Testis (tissue), 3 donors: ENCODE data around the gene SLIT3. TPM values are rescaled to one million over a fixed set of nuclear protein-coding genes. Genes with fewer than 3 reads are reported as not detected.

Experiments
- DNase-seq: peaks from one replicate; pipeline ENCODE4 v3.0.0-alpha.2; 2019
- H3K27ac ChIP-seq, 2 donors: fragments of 200-600 bp; sonication (generic); one replicate each; pipeline ENCODE4 v1.5.1; 2019
- H3K27me3 ChIP-seq: fragments of 200-600 bp; sonication (generic); one replicate; pipeline ENCODE4 v1.5.1; 2019
- H3K36me3 ChIP-seq: fragments of 200-600 bp; sonication (generic); one replicate; pipeline ENCODE4 v1.5.1; 2017; ENCODE audit warnings: low read depth; ENCODE audit errors: missing control alignments
- H3K4me1 ChIP-seq: fragments of 200-600 bp; sonication (generic); one replicate; pipeline ENCODE4 v1.5.1; 2019
- H3K4me3 ChIP-seq, 2 donors: fragments of 200-600 bp; sonication (generic); one replicate each; pipeline ENCODE4 v1.5.1; 2017 to 2019
- H3K9me3 ChIP-seq: fragments of 200-600 bp; sonication (generic); one replicate; pipeline ENCODE4 v1.5.1; 2017
- POLR2A ChIP-seq: fragments of 450-650 bp; IDR thresholded peaks from one replicate; pipeline ENCODE4 v1.6.1; 2017; ENCODE audit warnings: antibody characterized with exemption, mild to moderate bottlenecking, moderate library complexity
- WGBS, 2 donors: methylation state at CpG; one replicate each; pipeline ENCODE4 v1.1.5; 2018; 5-methylcytosine and 5-hydroxymethylcytosine counted together
- intact Hi-C: fragments of 100-400 bp; cut with DNase I; formaldehyde crosslinking; loops from one replicate; pipeline ENCODE4 v1.15.1; 2023; ENCODE audit warnings: low total_unique reads
- polyA plus RNA-seq: library from polyadenylated mRNA; stranded (reverse); fragments of 350-450 nt; fragmentation: Illumina TruSeq; extraction: RNeasy Lipid Tissue Mini Kit (QIAGEN cat#74804); gene quantifications from one replicate; pipeline ENCODE4 v1.2.3, GENCODE V29; 2014; ENCODE audit warnings: low read depth, low replicate concordance; ENCODE audit not compliant: insufficient read depth
- total RNA-seq, 2 donors: library from RNA; depleted of rRNA; stranded (reverse); fragments of >200 nt; gene quantifications; one replicate each; pipeline ENCODE4 v1.2.3, GENCODE V29; 2016
- TF ChIP-seq, protein P1 (sequence below), 3 experiments: fragments of 450-650 bp in 2 of 3; fragments of 200-600 bp in 1 of 3; sonication (generic) in 1 of 3; IDR thresholded peaks; one replicate each; pipeline ENCODE4 v1.5.1; 2016 to 2019; ENCODE audit warnings: antibody characterized with exemption in 3 of 3, mild to moderate bottlenecking in 2 of 3, moderate library complexity in 1 of 3

Gene SLIT3
- total and polyA plus RNA-seq, 3 donors from 2014 or later: 4.8 to 23.2 (median 7.8) TPM

- H3K4me1 ChIP-seq: peaks cover 7% of the 10 kb centered on the region
- H3K27me3 ChIP-seq: no peaks in the 10 kb centered on the region
- no peaks in the 10 kb centered on the region for H3K9me3 ChIP-seq
- TF ChIP-seq, protein P1, sequence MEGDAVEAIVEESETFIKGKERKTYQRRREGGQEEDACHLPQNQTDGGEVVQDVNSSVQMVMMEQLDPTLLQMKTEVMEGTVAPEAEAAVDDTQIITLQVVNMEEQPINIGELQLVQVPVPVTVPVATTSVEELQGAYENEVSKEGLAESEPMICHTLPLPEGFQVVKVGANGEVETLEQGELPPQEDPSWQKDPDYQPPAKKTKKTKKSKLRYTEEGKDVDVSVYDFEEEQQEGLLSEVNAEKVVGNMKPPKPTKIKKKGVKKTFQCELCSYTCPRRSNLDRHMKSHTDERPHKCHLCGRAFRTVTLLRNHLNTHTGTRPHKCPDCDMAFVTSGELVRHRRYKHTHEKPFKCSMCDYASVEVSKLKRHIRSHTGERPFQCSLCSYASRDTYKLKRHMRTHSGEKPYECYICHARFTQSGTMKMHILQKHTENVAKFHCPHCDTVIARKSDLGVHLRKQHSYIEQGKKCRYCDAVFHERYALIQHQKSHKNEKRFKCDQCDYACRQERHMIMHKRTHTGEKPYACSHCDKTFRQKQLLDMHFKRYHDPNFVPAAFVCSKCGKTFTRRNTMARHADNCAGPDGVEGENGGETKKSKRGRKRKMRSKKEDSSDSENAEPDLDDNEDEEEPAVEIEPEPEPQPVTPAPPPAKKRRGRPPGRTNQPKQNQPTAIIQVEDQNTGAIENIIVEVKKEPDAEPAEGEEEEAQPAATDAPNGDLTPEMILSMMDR (IDR thresholded peaks at IDR 0.05): no peak
- TF ChIP-seq POLR2A: no peak
- no peaks in the 10 kb centered on the region for H3K36me3 ChIP-seq
- intact Hi-C loops: loop anchor here (10.0 kb wide), 1 partner anchor 891 kb away; no protein-coding TSS in a partner anchor
- WGBS, 2 donors: 90 to 95% methylated on average over 6 of the region's 6 CpGs
- no peak overlapping the region for H3K27ac ChIP-seq
- H3K4me3 ChIP-seq: no peak overlapping the region
- DNase-seq: no peak
Measured at GRCh38 chr5:168683927-168684295, 617.0 kb downstream of the SLIT3 start.

DNA sequence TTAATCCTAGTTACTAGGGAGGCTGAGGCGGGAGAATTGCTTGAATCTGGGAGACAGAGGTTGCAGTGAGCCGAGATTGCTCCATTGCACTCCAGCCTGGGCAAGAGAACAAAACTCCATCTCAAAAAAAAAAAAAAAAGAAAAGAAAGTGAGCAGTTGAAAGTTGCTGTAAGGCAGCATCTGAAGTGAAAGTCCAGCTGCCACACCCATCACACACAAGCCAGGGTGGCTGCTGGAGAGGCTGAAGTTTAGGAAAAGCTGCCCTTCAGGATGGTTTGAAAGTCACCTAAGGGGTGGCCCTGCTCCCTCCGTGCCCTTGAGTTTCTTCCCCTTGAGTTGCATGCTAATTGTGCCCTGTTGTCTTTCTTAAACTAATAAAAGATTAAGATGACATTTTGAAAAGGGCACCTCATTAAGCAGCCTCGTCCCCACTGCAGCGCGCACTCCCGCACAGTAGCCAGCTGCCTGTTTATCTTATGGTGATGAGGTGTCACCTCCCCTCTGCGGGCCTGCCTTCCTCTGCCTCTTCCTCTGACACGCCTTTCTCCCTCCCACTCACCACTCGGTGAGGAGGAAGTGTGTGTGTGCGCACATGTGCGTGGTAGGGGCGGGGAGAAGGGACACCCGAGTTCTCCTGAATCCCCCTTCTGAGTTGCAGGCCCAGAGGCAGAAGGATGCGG lies 617.6 kb downstream of the SLIT3 start:
- H3K36me3 ChIP-seq: no peaks in the 10 kb centered on the region
- 75 to 84% methylated on average over 15 of the region's 15 CpGs for WGBS, 2 donors
- no peaks in the 10 kb centered on the region for H3K27me3 ChIP-seq
- intact Hi-C loops: loop anchor here (10.0 kb wide), 1 partner anchor 891 kb away; no protein-coding TSS in a partner anchor
- H3K27ac ChIP-seq: no peak overlapping the region
- H3K4me1 ChIP-seq: peaks cover 7% of the 10 kb centered on the region
- H3K9me3 ChIP-seq: no peaks in the 10 kb centered on the region
- TF ChIP-seq, protein P1 (IDR thresholded peaks at IDR 0.05): no peak
- no peak for TF ChIP-seq POLR2A
- H3K4me3 ChIP-seq: no peak overlapping the region
- DNase-seq: no peak

- H3K4me3 ChIP-seq: no peak overlapping the region
- H3K4me1 ChIP-seq: peaks cover 7% of the 10 kb centered on the region
- intact Hi-C loops: loop anchor here (10.0 kb wide), 1 partner anchor 893 kb away; no protein-coding TSS in a partner anchor
- DNase-seq: no peak
- H3K9me3 ChIP-seq: no peaks in the 10 kb centered on the region
- no peaks in the 10 kb centered on the region for H3K36me3 ChIP-seq
- H3K27ac ChIP-seq: no peak overlapping the region
- no peaks in the 10 kb centered on the region for H3K27me3 ChIP-seq
- 36 to 67% methylated on average over 4 of the region's 4 CpGs for WGBS, 2 donors
- TF ChIP-seq POLR2A: no peak
- TF ChIP-seq, protein P1 (IDR thresholded peaks at IDR 0.05): no peak
Measured at GRCh38 chr5:168681556-168682183, 619.3 kb downstream of the SLIT3 start.

- Histone ChIP-seq H3K4me1 (peaks cover 7% of the 10 kb centered on the region), H3K27me3 (no peaks in the 10 kb centered on the region), H3K36me3 (no peaks in the 10 kb centered on the region), H3K4me3 (no peak overlapping the region), H3K9me3 (no peaks in the 10 kb centered on the region), H3K27ac (no peak overlapping the region)
- WGBS, 2 donors: 59 to 92% methylated on average over 2 of the region's 2 CpGs
- no peak for TF ChIP-seq POLR2A
- TF ChIP-seq, protein P1 (IDR thresholded peaks at IDR 0.05): no peak
- no peak for DNase-seq
- intact Hi-C loops: loop anchor here (10.0 kb wide), 1 partner anchor 894 kb away; no protein-coding TSS in a partner anchor
Measured at GRCh38 chr5:168680395-168680794, 620.5 kb downstream of the SLIT3 start.
